ENCODE results near the gene DDX4. TPM values are rescaled to one million over a fixed set of nuclear protein-coding genes. Genes with fewer than 3 reads are reported as not detected.

DDX4 gene
- total RNA-seq, 1 donor = not detected

DNA sequence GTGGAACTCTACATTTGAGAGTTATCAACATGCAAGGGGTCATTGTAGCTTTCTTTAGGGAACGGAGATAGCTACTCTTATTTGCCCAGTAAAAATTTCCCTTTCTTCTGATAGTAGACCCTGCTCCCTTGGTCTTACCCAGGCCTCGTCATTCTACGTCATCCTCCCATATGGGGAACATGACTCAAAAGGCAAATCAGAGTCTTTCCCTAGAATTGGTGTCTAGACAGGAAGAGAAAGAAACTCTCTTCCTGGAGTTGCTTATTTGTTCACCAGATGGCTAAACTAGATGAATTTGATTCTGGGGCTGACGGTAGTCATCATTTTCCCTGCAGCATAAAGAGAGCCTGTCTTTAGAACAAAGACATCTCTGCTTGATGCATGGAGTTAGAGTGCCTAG is 13.6 kb upstream of the DDX4 start:
- TF ChIP-seq, protein P1, sequence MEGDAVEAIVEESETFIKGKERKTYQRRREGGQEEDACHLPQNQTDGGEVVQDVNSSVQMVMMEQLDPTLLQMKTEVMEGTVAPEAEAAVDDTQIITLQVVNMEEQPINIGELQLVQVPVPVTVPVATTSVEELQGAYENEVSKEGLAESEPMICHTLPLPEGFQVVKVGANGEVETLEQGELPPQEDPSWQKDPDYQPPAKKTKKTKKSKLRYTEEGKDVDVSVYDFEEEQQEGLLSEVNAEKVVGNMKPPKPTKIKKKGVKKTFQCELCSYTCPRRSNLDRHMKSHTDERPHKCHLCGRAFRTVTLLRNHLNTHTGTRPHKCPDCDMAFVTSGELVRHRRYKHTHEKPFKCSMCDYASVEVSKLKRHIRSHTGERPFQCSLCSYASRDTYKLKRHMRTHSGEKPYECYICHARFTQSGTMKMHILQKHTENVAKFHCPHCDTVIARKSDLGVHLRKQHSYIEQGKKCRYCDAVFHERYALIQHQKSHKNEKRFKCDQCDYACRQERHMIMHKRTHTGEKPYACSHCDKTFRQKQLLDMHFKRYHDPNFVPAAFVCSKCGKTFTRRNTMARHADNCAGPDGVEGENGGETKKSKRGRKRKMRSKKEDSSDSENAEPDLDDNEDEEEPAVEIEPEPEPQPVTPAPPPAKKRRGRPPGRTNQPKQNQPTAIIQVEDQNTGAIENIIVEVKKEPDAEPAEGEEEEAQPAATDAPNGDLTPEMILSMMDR (IDR thresholded peaks at IDR 0.05; ENCODE audit: insufficient read depth, low read depth, low read length) = no peak
- DNase-seq (ENCODE audit: low read depth) = no peak
- H3K4me3 ChIP-seq (ENCODE audit: low read depth, low read length) = no peak overlapping the region

DNA sequence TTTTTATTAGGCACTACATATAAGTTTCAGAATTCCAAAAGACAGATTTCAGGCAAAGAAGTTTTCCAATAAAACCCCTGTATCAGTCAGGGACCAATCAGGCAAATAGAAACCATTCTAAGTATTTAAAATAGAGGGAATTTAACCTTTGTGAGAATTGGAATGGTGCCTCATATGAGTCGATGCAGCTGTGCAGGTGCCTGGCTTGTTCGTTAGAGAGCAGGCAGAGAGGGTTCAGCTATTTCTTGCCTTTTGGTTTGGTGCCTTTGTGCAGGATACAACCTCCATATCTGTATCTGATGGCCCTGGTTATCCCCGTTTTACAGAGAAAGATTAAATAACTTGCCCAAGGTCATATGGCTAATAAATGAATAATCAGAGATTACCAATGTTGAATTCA is 6.0 kb upstream of the DDX4 start:
- TF ChIP-seq, protein P1 (IDR thresholded peaks at IDR 0.05; ENCODE audit: insufficient read depth, low read depth, low read length) = no peak

DNA sequence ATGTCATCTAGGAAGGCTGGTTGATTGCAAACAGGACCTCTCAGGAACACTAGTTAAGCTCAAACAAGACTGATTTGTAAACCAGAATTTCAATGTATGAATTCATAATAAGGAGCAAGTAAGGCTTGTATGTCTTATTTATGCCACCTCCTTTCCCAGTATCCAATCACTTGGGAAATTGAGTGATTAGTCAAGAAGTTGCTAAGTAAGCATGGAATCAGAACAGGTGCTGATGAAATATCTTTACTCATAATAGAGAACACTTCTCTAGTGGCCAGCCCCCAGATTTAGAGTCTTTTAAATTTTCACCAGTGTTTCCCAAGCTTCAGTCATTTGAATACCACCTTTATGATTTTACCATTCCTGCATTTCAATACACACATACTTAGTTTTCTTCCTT is 5.3 kb upstream of the DDX4 start:
- TF ChIP-seq, protein P1 (IDR thresholded peaks at IDR 0.05; ENCODE audit: insufficient read depth, low read depth, low read length) = no peak
- no peak for DNase-seq (ENCODE audit: low read depth)
- H3K4me3 ChIP-seq (ENCODE audit: low read depth, low read length) = no peak overlapping the region

More for the DNA sequence above, 6.0 kb upstream of the DDX4 start:
- no peak overlapping the region for H3K4me3 ChIP-seq (ENCODE audit: low read depth, low read length)
- no peak for DNase-seq (ENCODE audit: low read depth)

DNA sequence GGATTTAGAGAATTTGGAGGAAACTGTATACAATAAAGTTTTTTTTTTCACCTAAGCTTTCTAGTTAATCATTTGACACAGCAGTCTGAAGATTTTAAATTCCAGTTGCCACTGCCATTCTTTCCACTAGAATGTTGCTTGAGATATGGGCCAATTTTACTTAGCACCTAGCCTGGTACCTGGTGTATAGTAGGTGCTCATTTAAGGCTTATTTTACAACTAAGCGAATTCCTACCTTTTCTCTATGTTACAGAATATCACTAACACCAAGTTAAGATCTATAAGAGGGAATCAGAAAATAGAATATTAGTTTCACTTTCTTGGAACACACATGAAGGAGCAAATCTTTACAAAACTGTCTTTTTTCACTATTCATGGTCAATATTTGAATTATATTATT is 3.2 kb upstream of the DDX4 start:
- DNase-seq (ENCODE audit: low read depth) = no peak
- H3K4me3 ChIP-seq (ENCODE audit: low read depth, low read length) = no peak overlapping the region
- TF ChIP-seq, protein P1 (IDR thresholded peaks at IDR 0.05; ENCODE audit: insufficient read depth, low read depth, low read length) = no peak

DNA sequence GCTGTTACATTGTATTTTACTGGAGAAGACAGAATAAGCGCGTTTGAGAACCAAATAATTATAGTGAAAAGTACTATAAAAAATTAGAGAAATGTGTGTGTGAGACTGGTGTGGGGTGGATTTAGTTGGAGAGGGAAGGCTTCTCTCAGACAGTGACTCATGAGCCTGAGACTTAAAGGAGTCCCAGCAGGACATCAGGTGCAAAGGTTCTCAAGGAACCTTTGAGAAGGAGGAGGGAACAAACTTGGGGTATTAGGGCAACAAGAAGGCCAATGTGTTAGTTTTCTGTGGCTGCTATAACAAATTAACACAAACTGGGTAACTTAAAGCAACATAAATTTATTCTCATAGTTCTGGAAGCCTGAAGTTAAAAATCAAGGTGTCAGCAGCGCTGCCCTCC is 4.9 kb downstream of the DDX4 start:
- no peak overlapping the region for H3K4me3 ChIP-seq (ENCODE audit: low read depth, low read length)
- TF ChIP-seq, protein P1 (IDR thresholded peaks at IDR 0.05; ENCODE audit: insufficient read depth, low read depth, low read length) = no peak
- DNase-seq (ENCODE audit: low read depth) = no peak

DNA sequence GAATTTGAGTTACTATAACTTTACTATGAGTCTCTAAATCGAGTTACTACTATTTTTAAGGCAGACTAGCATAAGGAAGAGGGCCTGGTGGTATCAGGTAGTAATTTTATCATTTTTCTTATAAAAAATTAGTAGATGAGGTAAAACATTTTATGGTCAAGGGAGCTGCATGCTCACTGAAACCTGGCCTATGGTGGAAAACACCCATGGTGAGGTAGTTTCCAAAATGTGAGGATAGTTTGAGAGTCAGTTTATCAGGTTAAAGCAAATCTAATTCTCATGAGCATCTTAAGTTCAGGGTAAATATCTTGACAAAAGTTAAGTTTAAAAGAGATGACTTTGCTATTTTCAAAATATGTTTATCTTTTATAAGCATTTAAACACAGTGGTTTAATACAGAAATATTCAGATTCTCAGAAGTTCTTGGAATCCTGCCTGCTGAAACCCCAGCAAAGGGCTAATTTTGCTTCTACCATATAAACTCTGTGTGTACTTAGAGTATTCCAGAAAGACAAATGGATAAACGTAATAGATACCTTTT is 10.0 kb downstream of the DDX4 start:
- TF ChIP-seq, protein P1 (IDR thresholded peaks at IDR 0.05; ENCODE audit: insufficient read depth, low read depth, low read length) = no peak
- DNase-seq (ENCODE audit: low read depth) = no peak
- H3K4me3 ChIP-seq (ENCODE audit: low read depth, low read length) = no peak overlapping the region

DNA sequence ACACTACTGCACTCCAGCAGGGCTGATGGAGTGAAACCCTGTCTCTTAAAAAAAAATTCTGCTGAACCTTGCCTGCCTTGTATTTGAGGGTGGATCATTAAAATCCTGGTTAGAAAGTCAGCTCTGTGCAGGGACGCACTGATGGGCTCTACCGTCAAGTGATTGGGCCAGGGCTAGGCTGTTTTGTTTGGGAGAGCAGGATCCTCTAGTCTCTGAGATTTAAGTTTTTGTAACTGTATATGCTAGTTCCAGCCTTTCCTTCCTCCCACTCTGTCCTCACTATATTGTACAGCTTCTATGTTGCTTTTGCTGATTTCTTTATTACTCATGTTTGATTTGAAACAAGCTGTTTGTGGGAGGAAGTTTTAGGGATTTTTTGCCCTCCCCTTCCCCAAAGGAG is 11.5 kb downstream of the DDX4 start:
- no peak overlapping the region for H3K4me3 ChIP-seq (ENCODE audit: low read depth, low read length)
- DNase-seq (ENCODE audit: low read depth) = no peak
- TF ChIP-seq, protein P1 (IDR thresholded peaks at IDR 0.05; ENCODE audit: insufficient read depth, low read depth, low read length) = no peak

Measured in fibroblast of villous mesenchyme (primary cell).